Endothelial cell of umbilical vein (primary cell): ENCODE measurements around the gene FTO. TPM values are rescaled to one million over a fixed set of nuclear protein-coding genes. Genes with fewer than 3 reads are reported as not detected.
"Not testable (repeated sequence)": the region's sequence is repeated elsewhere in the genome, so short reads cannot be mapped to it uniquely, and the experiment has no call there.

Experiments
- BruUV-seq: library from RNA; stranded (reverse); fragments of 400-500 nt; replicated peaks from 2 replicates; lab custom pipeline; 2021; lab: Mats Ljungman, UMichigan
- CTCF ChIA-PET: fragments of 300-600, 350-600 bp; sonication (Branson Sonifier 250); formaldehyde crosslinking; loops from one replicate; lab custom pipeline; 2021; ENCODE audit warnings: antibody characterized with exemption, inconsistent platforms; lab: Charles Lee
- POLR2A ChIA-PET: fragments of 300-600, 350-600 bp; sonication (Branson Sonifier 250); formaldehyde crosslinking; loops from one replicate; lab custom pipeline; 2021; ENCODE audit warnings: antibody characterized with exemption, inconsistent platforms; lab: Charles Lee
- DNase-seq: peaks from one replicate; pipeline ENCODE4 v3.0.0-alpha.2; 2011; ENCODE audit warnings: low read depth, low spot score
- FAIRE-seq: peaks from 2 replicates; lab custom pipeline; 2011; peaks lifted over from hg19 to GRCh38; lab: Jason Lieb, UNC
- H2AFZ ChIP-seq: 2 replicates; pipeline ENCODE4 v1.6.0; 2012; ENCODE audit warnings: low read depth, low read length, control low read depth, inconsistent platforms
- H3K27ac ChIP-seq: 2 replicates; pipeline ENCODE4 v1.5.1; 2011; ENCODE audit warnings: low read depth, mild to moderate bottlenecking, control low read depth, low read length, moderate library complexity; ENCODE audit not compliant: insufficient read depth
- H3K27me3 ChIP-seq, 2 experiments: 2 replicates each; pipeline versions ENCODE4 v1.6.0 to v1.6.1; 2011; ENCODE audit warnings: low read length in 2 of 2, mixed read lengths in 1 of 2; ENCODE audit not compliant: control insufficient read depth in 2 of 2, insufficient read depth in 2 of 2
- H3K36me3 ChIP-seq, 2 experiments: 2 replicates in 1 of 2; 3 replicates in 1 of 2; pipeline ENCODE4 v1.5.1; 2011; ENCODE audit warnings: low read length in 2 of 2, mild to moderate bottlenecking in 1 of 2, moderate library complexity in 1 of 2; ENCODE audit not compliant: control insufficient read depth in 2 of 2, insufficient read depth in 2 of 2; ENCODE audit errors: extremely low read depth in 1 of 2
- H3K4me1 ChIP-seq: 3 replicates; pipeline ENCODE4 v1.5.1; 2011; ENCODE audit warnings: mild to moderate bottlenecking, low read length; ENCODE audit not compliant: control insufficient read depth, insufficient read depth; ENCODE audit errors: extremely low read depth
- H3K4me2 ChIP-seq: 2 replicates; pipeline ENCODE4 v1.6.1; 2011; ENCODE audit warnings: low read length, control low read depth, mixed read lengths; ENCODE audit not compliant: insufficient read depth
- H3K4me3 ChIP-seq, 3 experiments: fragments of 200-600 bp in 1 of 3; sonication (generic), shearing (Covaris generic) in 1 of 3; replicated peaks in 1 of 3; 2 replicates each; pipeline ENCODE4 v1.5.1; 2011 to 2016; ENCODE audit warnings: control low read depth in 3 of 3, low read length in 3 of 3, mild to moderate bottlenecking in 2 of 3, inconsistent platforms in 1 of 3, low read depth in 1 of 3, moderate library complexity in 1 of 3; ENCODE audit not compliant: insufficient read depth in 1 of 3
- H3K79me2 ChIP-seq: 2 replicates; pipeline ENCODE4 v1.6.0; 2012; ENCODE audit warnings: low read length, inconsistent platforms; ENCODE audit not compliant: control insufficient read depth, insufficient read depth
- H3K9ac ChIP-seq: replicated peaks from 2 replicates; pipeline ENCODE3; 2011; ENCODE audit warnings: low read length, control low read depth; ENCODE audit not compliant: insufficient read depth; ENCODE audit errors: extremely low read depth
- H3K9me1 ChIP-seq: replicated peaks from 3 replicates; pipeline ENCODE4 v1.6.0; 2011; ENCODE audit warnings: mild to moderate bottlenecking, low read length; ENCODE audit not compliant: control insufficient read depth, insufficient read depth; ENCODE audit errors: extremely low read depth
- H3K9me3 ChIP-seq: replicated peaks from 2 replicates; pipeline ENCODE4 v1.5.1; 2012; ENCODE audit warnings: low read length, inconsistent platforms; ENCODE audit not compliant: control insufficient read depth, insufficient read depth
- H4K20me1 ChIP-seq: replicated peaks from 2 replicates; pipeline ENCODE3; 2011; ENCODE audit warnings: mild to moderate bottlenecking, low read length; ENCODE audit not compliant: control insufficient read depth, insufficient read depth; ENCODE audit errors: extremely low read depth
- EZH2 ChIP-seq: IDR thresholded peaks from 2 replicates; pipeline ENCODE4 v1.6.1; 2012; ENCODE audit warnings: borderline replicate concordance, low read depth, mild to moderate bottlenecking, moderate library complexity, low read length, inconsistent platforms; ENCODE audit not compliant: severe bottlenecking
- FOS ChIP-seq: IDR thresholded peaks from 2 replicates; pipeline ENCODE4 v1.6.1; 2011; ENCODE audit warnings: mild to moderate bottlenecking, low read length, moderate library complexity, borderline replicate concordance; ENCODE audit not compliant: insufficient read depth
- GATA2 ChIP-seq: IDR thresholded peaks from 2 replicates; pipeline ENCODE4 v1.7.0; 2011; ENCODE audit warnings: low read depth, mild to moderate bottlenecking, moderate library complexity, mixed read lengths, low read length; ENCODE audit not compliant: insufficient read length, insufficient read depth
- MYC ChIP-seq: IDR thresholded peaks from one replicate; pipeline ENCODE4 v1.6.1; 2011; ENCODE audit warnings: mild to moderate bottlenecking, low read depth, low read length
- dilution Hi-C: fragments of 300-500 bp; cut with MboI; formaldehyde crosslinking; loops from one replicate; pipeline ENCODE4 v1.15.0; 2019; ENCODE audit warnings: low sequenced_read_pairs; ENCODE audit not compliant: extremely low pct_ligation_motif_present
- intact Hi-C: fragments of 100-400 bp; cut with micrococcal nuclease; formaldehyde crosslinking; loops from one replicate; pipeline ENCODE4 v1.10.0; 2022
- polyA plus RNA-seq, 4 experiments: library from polyadenylated mRNA; depleted of rRNA in 3 of 4; stranded (reverse) in 3 of 4; unstranded in 1 of 4; fragments of >200 nt; gene quantifications; 2 replicates each; pipeline versions ENCODE4 v1.2.1 to v1.2.3, GENCODE V29; 2011 to 2012; ENCODE audit warnings: missing spikeins in 1 of 4
- total RNA-seq: library from RNA; stranded (reverse); gene quantifications from 2 replicates; pipeline ENCODE4 v1.2.3, GENCODE V29; 2021
- TF ChIP-seq, protein P1 (sequence below), 2 donors: IDR thresholded peaks; 1 replicate in 1 of 2; 2 replicates in 1 of 2; pipeline ENCODE4 v1.5.1; 2011; ENCODE audit warnings: low read length in 2 of 2, mild to moderate bottlenecking in 2 of 2, moderate library complexity in 2 of 2, control low read depth in 1 of 2, inconsistent platforms in 1 of 2, low read depth in 1 of 2; ENCODE audit not compliant: insufficient read depth in 1 of 2; ENCODE audit errors: extremely low read depth in 1 of 2

The FTO gene
- total and polyA plus RNA-seq, 2 donors (not counting 3 experiments of a cell fraction or from before 2014, with no cell fraction given) = 48.6 to 87.1 TPM

DNA sequence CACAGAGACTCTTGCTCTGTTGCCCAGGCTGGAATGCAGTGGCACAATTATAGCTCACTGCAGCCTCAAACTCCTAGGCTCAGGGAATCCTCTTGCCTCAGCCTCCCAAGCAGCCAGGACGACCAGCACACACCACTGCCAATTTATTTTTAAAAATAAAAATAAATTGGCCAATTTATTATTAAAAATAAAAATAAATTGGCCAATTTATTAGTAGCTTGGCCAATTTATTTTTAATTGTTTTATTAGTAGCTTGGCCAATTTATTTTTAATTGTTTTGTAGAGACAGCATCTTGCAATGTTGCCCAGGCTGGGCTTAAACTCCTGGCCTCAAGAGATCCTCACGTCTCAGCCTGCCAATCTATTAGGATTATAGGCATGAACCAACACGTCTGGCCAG, 184.3 kb downstream of the FTO start:
- Histone ChIP-seq H3K36me3 (no peaks in the 10 kb centered on the region), H3K4me3 (no peak overlapping the region), H3K79me2 (no peaks in the 10 kb centered on the region), H3K9me3 (no peaks in the 10 kb centered on the region), H3K27me3 (no peaks in the 10 kb centered on the region), H4K20me1 (no peaks in the 10 kb centered on the region), H3K9me1 (no peaks in the 10 kb centered on the region), H3K27ac (no peak overlapping the region), H2AFZ (no peak overlapping the region), H3K4me1 (peaks cover 11% of the 10 kb centered on the region), H3K4me2 (no peak overlapping the region), H3K9ac (no peak overlapping the region)
- POLR2A ChIA-PET = no interaction called here
- CTCF ChIA-PET = interaction anchor here (1.7 kb wide), 1 partner anchor 339 kb away, joined by 6 read pairs; no protein-coding TSS in a partner anchor
- intact Hi-C loops = no loop called here
- dilution Hi-C loops = no loop called here
- FAIRE-seq (no peak), DNase-seq (no peak)
- no TSS peak for BruUV-seq
- no peak for TF ChIP-seq EZH2
- TF ChIP-seq MYC = no peak
- TF ChIP-seq FOS = no peak
- TF ChIP-seq, protein P1, sequence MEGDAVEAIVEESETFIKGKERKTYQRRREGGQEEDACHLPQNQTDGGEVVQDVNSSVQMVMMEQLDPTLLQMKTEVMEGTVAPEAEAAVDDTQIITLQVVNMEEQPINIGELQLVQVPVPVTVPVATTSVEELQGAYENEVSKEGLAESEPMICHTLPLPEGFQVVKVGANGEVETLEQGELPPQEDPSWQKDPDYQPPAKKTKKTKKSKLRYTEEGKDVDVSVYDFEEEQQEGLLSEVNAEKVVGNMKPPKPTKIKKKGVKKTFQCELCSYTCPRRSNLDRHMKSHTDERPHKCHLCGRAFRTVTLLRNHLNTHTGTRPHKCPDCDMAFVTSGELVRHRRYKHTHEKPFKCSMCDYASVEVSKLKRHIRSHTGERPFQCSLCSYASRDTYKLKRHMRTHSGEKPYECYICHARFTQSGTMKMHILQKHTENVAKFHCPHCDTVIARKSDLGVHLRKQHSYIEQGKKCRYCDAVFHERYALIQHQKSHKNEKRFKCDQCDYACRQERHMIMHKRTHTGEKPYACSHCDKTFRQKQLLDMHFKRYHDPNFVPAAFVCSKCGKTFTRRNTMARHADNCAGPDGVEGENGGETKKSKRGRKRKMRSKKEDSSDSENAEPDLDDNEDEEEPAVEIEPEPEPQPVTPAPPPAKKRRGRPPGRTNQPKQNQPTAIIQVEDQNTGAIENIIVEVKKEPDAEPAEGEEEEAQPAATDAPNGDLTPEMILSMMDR (IDR thresholded peaks at IDR 0.05; ENCODE audit: extremely low read depth in 1 of 2, insufficient read depth in 1 of 2, low read depth in 1 of 2, low read length in 2 of 2) = no peak
- no peak for TF ChIP-seq GATA2

DNA sequence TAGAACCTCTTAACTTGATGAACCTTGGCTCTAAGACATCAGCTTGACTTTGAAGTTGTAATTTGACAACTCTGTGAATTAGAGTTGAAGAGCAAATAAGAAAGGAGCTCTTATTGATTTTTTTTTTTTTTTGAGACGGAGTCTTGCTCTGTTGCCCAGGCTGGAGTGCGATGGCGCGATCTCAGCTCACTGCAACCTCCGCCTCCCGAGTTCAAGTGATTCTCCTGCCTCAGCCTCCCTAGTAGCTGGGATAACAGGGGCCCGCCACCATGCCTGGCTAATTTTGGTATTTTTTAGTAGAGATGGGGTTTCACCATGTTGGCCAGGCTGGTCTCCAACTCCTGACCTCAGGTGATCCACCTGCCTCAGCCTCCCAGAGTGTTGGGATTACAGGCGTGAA, 186.9 kb downstream of the FTO start:
- POLR2A ChIA-PET, H3K9ac ChIP-seq, H2AFZ ChIP-seq, BruUV-seq, H4K20me1 ChIP-seq, H3K27ac ChIP-seq, H3K4me3 ChIP-seq, H3K4me2 ChIP-seq, H3K27me3 ChIP-seq, H3K9me1 ChIP-seq, FAIRE-seq, H3K36me3 ChIP-seq, DNase-seq, H3K9me3 ChIP-seq, dilution Hi-C loops, H3K79me2 ChIP-seq: not testable (repeated sequence)
- CTCF ChIA-PET = interaction anchor here (0.7 to 3.0 kb wide), 10 partner anchors 8 to 1481 kb away, joined by 3 to 36 read pairs (median 3); no protein-coding TSS in a partner anchor
- intact Hi-C loops = loop anchor here (5.0 kb wide), 3 partner anchors 391 to 1041 kb away; partner anchors contain the start of gene IRX5
- peaks cover 23% of the 10 kb centered on the region for H3K4me1 ChIP-seq
